Panc1 (cell line): ENCODE measurements around the gene FFAR3. TPM values are rescaled to one million over a fixed set of nuclear protein-coding genes. Genes with fewer than 3 reads are reported as not detected.

ENCODE experiments used
- ATAC-seq: fragments of 200-7000 bp; cut with Tn5 transposase; 2 replicates; pipeline ENCODE4 v1.9.1; 2020; ENCODE audit warnings: mild to moderate bottlenecking, moderate library complexity
- Bru-seq: library from RNA; stranded (reverse); fragments of 400-500 nt; gene quantifications from one replicate; lab custom pipeline; 2021; lab: Mats Ljungman, UMichigan
- BruChase-seq, 2 experiments: library from RNA; stranded (reverse); fragments of 400-500 nt; gene quantifications; one replicate each; lab custom pipeline; 2021; lab: Mats Ljungman, UMichigan
- BruUV-seq: library from RNA; stranded (reverse); fragments of 400-500 nt; replicated peaks from 2 replicates; lab custom pipeline; 2021; lab: Mats Ljungman, UMichigan
- CTCF ChIA-PET: fragments of 300-600 bp; sonication (Branson Sonifier 250); formaldehyde crosslinking; loops from one replicate; lab custom pipeline; 2022; ENCODE audit warnings: antibody characterized with exemption; lab: Charles Lee
- POLR2A ChIA-PET: fragments of 300-600 bp; sonication (Branson Sonifier 250); formaldehyde crosslinking; loops from one replicate; lab custom pipeline; 2022; ENCODE audit warnings: antibody characterized with exemption; lab: Charles Lee
- DNase-seq: peaks from one replicate; pipeline ENCODE4 v3.0.0-alpha.2; 2010; ENCODE audit warnings: low read depth, low spot score
- H3K27ac ChIP-seq: 2 replicates; pipeline ENCODE4 v1.5.1; 2011; ENCODE audit warnings: mild to moderate bottlenecking, low read length, inconsistent platforms
- H3K27me3 ChIP-seq: fragments of 200-500 bp; sonication (Bioruptor generic); 2 replicates; pipeline ENCODE4 v1.6.0; 2014; ENCODE audit warnings: low read length, inconsistent platforms; ENCODE audit not compliant: control insufficient read depth, insufficient read depth
- H3K36me3 ChIP-seq: fragments of 200-500 bp; sonication (Bioruptor generic); 2 replicates; pipeline ENCODE4 v1.5.1; 2014; ENCODE audit warnings: inconsistent platforms, mild to moderate bottlenecking, low read length, moderate library complexity; ENCODE audit not compliant: control insufficient read depth, insufficient read depth
- H3K4me1 ChIP-seq: 2 replicates; pipeline ENCODE4 v1.5.1; 2011; ENCODE audit warnings: inconsistent platforms, mild to moderate bottlenecking, low read length, moderate library complexity; ENCODE audit not compliant: control insufficient read depth, insufficient read depth
- H3K4me3 ChIP-seq, 2 experiments: 2 replicates each; pipeline ENCODE4 v1.5.1; 2011 to 2012; ENCODE audit warnings: low read depth in 2 of 2, low read length in 2 of 2, mild to moderate bottlenecking in 2 of 2, inconsistent platforms in 1 of 2, moderate library complexity in 1 of 2
- H3K9me3 ChIP-seq: fragments of 200-500 bp; sonication (Bioruptor generic); 2 replicates; pipeline ENCODE4 v1.5.1; 2014; ENCODE audit warnings: low read depth, mild to moderate bottlenecking, inconsistent platforms, low read length, moderate library complexity; ENCODE audit not compliant: control insufficient read depth, insufficient read depth
- CTCF ChIP-seq: fragments of 450-650 bp; IDR thresholded peaks from 2 replicates; pipeline ENCODE4 v1.5.1; 2017; ENCODE audit warnings: mild to moderate bottlenecking
- POLR2AphosphoS5 ChIP-seq: IDR thresholded peaks from 2 replicates; pipeline ENCODE4 v1.6.1; 2012; ENCODE audit warnings: mild to moderate bottlenecking, low read depth, low read length, moderate library complexity
- SIN3A ChIP-seq: IDR thresholded peaks from 2 replicates; pipeline ENCODE4 v1.6.1; 2012; ENCODE audit warnings: low read depth, mild to moderate bottlenecking, low read length, moderate library complexity, borderline replicate concordance; ENCODE audit not compliant: insufficient read depth
- TCF7L2 ChIP-seq: IDR thresholded peaks from 2 replicates; pipeline ENCODE4 v1.6.1; 2011; ENCODE audit warnings: mild to moderate bottlenecking, low read depth, low read length, inconsistent platforms
- in situ Hi-C: cut with HindIII; loops from 2 replicates; pipeline ENCODE4 v1.10.0; 2016; ENCODE audit warnings: low sequenced_read_pairs, low pct_unique_long_range_greater_than_20kb
- intact Hi-C: fragments of 100-400 bp; cut with micrococcal nuclease; formaldehyde crosslinking; loops from one replicate; pipeline ENCODE4 v1.10.0; 2022; ENCODE audit not compliant: unreplicated experiment
- long read RNA-seq: library from polyadenylated mRNA; unstranded; transcript quantifications from one replicate; pipeline ENCODE4 v2.0.0, GENCODE V29; 2021; ENCODE audit not compliant: unreplicated experiment
- polyA plus RNA-seq: library from polyadenylated mRNA; unstranded; fragments of >200 nt; gene quantifications from one replicate; pipeline ENCODE4 v1.2.1, GENCODE V29; 2012; ENCODE audit warnings: missing spikeins; ENCODE audit not compliant: insufficient read length
- total RNA-seq: library from RNA; stranded (reverse); gene quantifications from one replicate; pipeline ENCODE4 v1.2.1, GENCODE V29; 2021; ENCODE audit not compliant: unreplicated experiment
- TF ChIP-seq, protein P1 (sequence below), 2 experiments: IDR thresholded peaks; 2 replicates each; pipeline ENCODE4 v1.6.1; 2011 to 2012; ENCODE audit warnings: low read depth in 2 of 2, control low read depth in 1 of 2, low read length in 1 of 2, mild to moderate bottlenecking in 1 of 2, moderate library complexity in 1 of 2; ENCODE audit not compliant: insufficient read depth in 1 of 2

Gene FFAR3, protein sequence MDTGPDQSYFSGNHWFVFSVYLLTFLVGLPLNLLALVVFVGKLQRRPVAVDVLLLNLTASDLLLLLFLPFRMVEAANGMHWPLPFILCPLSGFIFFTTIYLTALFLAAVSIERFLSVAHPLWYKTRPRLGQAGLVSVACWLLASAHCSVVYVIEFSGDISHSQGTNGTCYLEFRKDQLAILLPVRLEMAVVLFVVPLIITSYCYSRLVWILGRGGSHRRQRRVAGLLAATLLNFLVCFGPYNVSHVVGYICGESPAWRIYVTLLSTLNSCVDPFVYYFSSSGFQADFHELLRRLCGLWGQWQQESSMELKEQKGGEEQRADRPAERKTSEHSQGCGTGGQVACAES
- total RNA-seq (not detected), Bru-seq, nascent RNA (not detected), BruChase-seq, experiment 1, labeled RNA remaining after a 2-hour chase (not detected), BruChase-seq, experiment 2, labeled RNA remaining after a 6-hour chase (not detected)
- not detected for polyA plus RNA-seq
- long read RNA-seq, result 0 reads

GRCh38 chr19:35357867-35358573, at the start of gene FFAR3:
Gene FFAR3, plus strand, starts transcription at chr19:35358460. Its CDS starts 431 bp downstream, at chr19:35358891.
- DNase-seq (no peak), ATAC-seq (no peak)
- POLR2A ChIA-PET, result no interaction called here
- in situ Hi-C loops, result no loop called here
- BruUV-seq, result no TSS peak
- no peaks in the 10 kb centered on the region for H3K9me3 ChIP-seq
- CTCF ChIA-PET, result interaction anchor here (1.3 kb wide), 1 partner anchor 26 kb away, joined by 3 read pairs; no protein-coding TSS in a partner anchor
- H3K27me3 ChIP-seq, result peaks cover 2% of the 10 kb centered on the region; the same call in 1 of the 2 replicates
- intact Hi-C loops, result loop anchor here (10.0 kb wide), 1 partner anchor 137 kb away; the partner anchor contains the start of gene KRTDAP
- TF ChIP-seq POLR2AphosphoS5 (no peak), SIN3A (no peak), CTCF (no peak), TCF7L2 (no peak)
- TF ChIP-seq, protein P1, sequence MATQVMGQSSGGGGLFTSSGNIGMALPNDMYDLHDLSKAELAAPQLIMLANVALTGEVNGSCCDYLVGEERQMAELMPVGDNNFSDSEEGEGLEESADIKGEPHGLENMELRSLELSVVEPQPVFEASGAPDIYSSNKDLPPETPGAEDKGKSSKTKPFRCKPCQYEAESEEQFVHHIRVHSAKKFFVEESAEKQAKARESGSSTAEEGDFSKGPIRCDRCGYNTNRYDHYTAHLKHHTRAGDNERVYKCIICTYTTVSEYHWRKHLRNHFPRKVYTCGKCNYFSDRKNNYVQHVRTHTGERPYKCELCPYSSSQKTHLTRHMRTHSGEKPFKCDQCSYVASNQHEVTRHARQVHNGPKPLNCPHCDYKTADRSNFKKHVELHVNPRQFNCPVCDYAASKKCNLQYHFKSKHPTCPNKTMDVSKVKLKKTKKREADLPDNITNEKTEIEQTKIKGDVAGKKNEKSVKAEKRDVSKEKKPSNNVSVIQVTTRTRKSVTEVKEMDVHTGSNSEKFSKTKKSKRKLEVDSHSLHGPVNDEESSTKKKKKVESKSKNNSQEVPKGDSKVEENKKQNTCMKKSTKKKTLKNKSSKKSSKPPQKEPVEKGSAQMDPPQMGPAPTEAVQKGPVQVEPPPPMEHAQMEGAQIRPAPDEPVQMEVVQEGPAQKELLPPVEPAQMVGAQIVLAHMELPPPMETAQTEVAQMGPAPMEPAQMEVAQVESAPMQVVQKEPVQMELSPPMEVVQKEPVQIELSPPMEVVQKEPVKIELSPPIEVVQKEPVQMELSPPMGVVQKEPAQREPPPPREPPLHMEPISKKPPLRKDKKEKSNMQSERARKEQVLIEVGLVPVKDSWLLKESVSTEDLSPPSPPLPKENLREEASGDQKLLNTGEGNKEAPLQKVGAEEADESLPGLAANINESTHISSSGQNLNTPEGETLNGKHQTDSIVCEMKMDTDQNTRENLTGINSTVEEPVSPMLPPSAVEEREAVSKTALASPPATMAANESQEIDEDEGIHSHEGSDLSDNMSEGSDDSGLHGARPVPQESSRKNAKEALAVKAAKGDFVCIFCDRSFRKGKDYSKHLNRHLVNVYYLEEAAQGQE (IDR thresholded peaks at IDR 0.05; ENCODE audit: insufficient read depth in 1 of 2, low read depth in 2 of 2, low read length in 1 of 2), result no peak
- H3K36me3 ChIP-seq, result no peaks in the 10 kb centered on the region
- no peaks in the 10 kb centered on the region for H3K4me1 ChIP-seq
- H3K27ac ChIP-seq, result no peak within 1 kb of the TSS
- no peak within 1 kb of the TSS for H3K4me3 ChIP-seq

- no peaks in the 10 kb centered on the region for H3K27me3 ChIP-seq
- TF ChIP-seq SIN3A, result no peak
- TF ChIP-seq POLR2AphosphoS5, result no peak
- TF ChIP-seq, protein P1 (IDR thresholded peaks at IDR 0.05; ENCODE audit: insufficient read depth in 1 of 2, low read depth in 2 of 2, low read length in 1 of 2), result no peak
- no peak for TF ChIP-seq TCF7L2
- TF ChIP-seq CTCF, result no peak
- H3K4me1 ChIP-seq, result 0 out of 2 replicates have a peak, but pooled peaks cover 5% of the 10 kb centered on the region
- ChIA-PET CTCF (no interaction called here), POLR2A (no interaction called here)
- in situ Hi-C loops, result no loop called here
- no peak for ATAC-seq
- H3K4me3 ChIP-seq, result no peak overlapping the region
- no peaks in the 10 kb centered on the region for H3K9me3 ChIP-seq
- H3K27ac ChIP-seq, result no peak overlapping the region
- intact Hi-C loops, result no loop called here
- no TSS peak for BruUV-seq
- H3K36me3 ChIP-seq, result no peaks in the 10 kb centered on the region
- no peak for DNase-seq
Measured at GRCh38 chr19:35308910-35309309, 49.4 kb upstream of the FFAR3 start.
